ENCODE measurements around the gene CYP27C1.

DNA sequence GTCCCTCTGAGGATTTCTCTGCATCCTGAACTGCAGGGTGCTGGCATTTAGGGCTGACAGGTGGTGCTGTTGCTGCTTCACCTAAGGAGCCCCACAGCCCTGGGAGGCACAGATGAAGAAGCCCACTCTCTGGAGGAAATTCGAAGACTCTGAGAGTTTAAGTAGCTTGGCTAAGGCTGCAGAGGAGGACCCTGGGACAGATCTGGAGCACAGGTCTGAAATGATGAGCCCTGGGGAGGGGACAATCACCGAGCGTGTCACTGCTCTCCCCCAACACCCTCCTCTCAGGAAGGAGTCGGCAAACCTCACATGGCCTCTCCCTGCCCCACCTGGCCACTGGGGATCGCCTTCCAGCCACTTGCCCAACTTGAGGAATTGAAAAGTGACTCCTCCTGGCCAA is 18.6 kb downstream of the CYP27C1 start:
- TF ChIP-seq, protein P1, sequence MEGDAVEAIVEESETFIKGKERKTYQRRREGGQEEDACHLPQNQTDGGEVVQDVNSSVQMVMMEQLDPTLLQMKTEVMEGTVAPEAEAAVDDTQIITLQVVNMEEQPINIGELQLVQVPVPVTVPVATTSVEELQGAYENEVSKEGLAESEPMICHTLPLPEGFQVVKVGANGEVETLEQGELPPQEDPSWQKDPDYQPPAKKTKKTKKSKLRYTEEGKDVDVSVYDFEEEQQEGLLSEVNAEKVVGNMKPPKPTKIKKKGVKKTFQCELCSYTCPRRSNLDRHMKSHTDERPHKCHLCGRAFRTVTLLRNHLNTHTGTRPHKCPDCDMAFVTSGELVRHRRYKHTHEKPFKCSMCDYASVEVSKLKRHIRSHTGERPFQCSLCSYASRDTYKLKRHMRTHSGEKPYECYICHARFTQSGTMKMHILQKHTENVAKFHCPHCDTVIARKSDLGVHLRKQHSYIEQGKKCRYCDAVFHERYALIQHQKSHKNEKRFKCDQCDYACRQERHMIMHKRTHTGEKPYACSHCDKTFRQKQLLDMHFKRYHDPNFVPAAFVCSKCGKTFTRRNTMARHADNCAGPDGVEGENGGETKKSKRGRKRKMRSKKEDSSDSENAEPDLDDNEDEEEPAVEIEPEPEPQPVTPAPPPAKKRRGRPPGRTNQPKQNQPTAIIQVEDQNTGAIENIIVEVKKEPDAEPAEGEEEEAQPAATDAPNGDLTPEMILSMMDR (IDR thresholded peaks at IDR 0.05) = no peak
- TF ChIP-seq POLR2A (IDR thresholded peaks at IDR 0.05) = no peak

All from adrenal gland (tissue), 5 donors.